Stimulated activated CD4-positive, alpha-beta T cell treated with anti-CD3 and anti-CD28 coated beads, TNF-alpha, amount 100 ng/mL, for 48 hours (primary cell): Measurements from ENCODE around the gene KLHL4.
"Not testable (repeated sequence)": the region's sequence is repeated elsewhere in the genome, so short reads cannot be mapped to it uniquely, and the experiment has no call there.

Experiments used
- DNase-seq, 3 donors: peaks; one replicate each; pipeline ENCODE4 v3.0.0-alpha.2; 2020; ENCODE audit warnings: low read depth in 3 of 3

The KLHL4 gene

GRCh38 chrX:87663421-87663820 is 145.8 kb downstream of the KLHL4 start:
- no peak for DNase-seq

GRCh38 chrX:87664381-87664780 is 146.8 kb downstream of the KLHL4 start:
- DNase-seq, result no peak

- DNase-seq, result no peak
These were observed 162.2 kb downstream of the KLHL4 start for GRCh38 chrX:87679849-87680248.

GRCh38 chrX:87687703-87688102 is 170.1 kb downstream of the KLHL4 start:
- no peak for DNase-seq

- DNase-seq, result not testable (repeated sequence)
These were observed 170.6 kb downstream of the KLHL4 start for GRCh38 chrX:87688113-87688748.

GRCh38 chrX:87689218-87689617 is 171.6 kb downstream of the KLHL4 start:
- not testable (repeated sequence) for DNase-seq

- no peak for DNase-seq
These were observed 175.6 kb downstream of the KLHL4 start for GRCh38 chrX:87693204-87693603.

GRCh38 chrX:87697409-87697808 is 179.8 kb downstream of the KLHL4 start:
- no peak for DNase-seq

- no peak for DNase-seq
These were observed 185.2 kb downstream of the KLHL4 start for GRCh38 chrX:87702795-87703194.

- not testable (repeated sequence) for DNase-seq
These were observed 185.9 kb downstream of the KLHL4 start for GRCh38 chrX:87703469-87703868.

GRCh38 chrX:87706134-87706533 is 188.5 kb downstream of the KLHL4 start:
- no peak for DNase-seq

- DNase-seq, result no peak
These were observed 193.0 kb downstream of the KLHL4 start for GRCh38 chrX:87710580-87710979.
